Measurements from ENCODE around the gene LAMA3. TPM values are rescaled to one million over a fixed set of nuclear protein-coding genes. Genes with fewer than 3 reads are reported as not detected.

Gene LAMA3
- total and polyA plus RNA-seq, 8 donors = 4.3 to 182 (median 26.6) TPM

DNA sequence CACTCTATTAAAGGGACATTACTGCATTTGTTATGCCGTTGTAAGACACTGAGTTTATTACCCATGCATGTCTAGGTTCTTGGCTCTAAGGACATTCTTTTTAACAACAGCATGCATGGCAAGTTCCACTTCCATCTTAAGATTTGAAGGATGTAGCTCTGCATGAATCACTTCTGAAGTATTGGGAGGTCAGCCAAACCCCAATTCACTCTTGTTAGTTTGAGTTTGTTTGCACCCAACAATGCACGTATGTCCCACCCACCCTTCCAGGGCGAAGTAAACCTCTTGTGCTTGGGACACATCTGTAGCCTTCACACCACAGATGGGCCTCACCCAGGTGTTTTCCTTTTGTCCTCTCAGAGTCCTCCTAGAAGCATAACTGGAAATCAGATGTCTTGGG is 5.6 kb upstream of the LAMA3 start:
- WGBS, 5 donors = 46 to 57% (median 51%) methylated on average over 3 of the region's 3 CpGs
- no peak for TF ChIP-seq POLR2AphosphoS5 (IDR thresholded peaks at IDR 0.05)
- no peak overlapping the region for H3K4me3 ChIP-seq
- no peak overlapping the region for H3K27ac ChIP-seq
- H3K27me3 ChIP-seq = peaks cover 0 to 15% (median 0%) of the 10 kb centered on the region in 3 donors
- intact Hi-C loops (cut with DNase I; ENCODE audit: low total_unique reads) = no loop called here
- peaks cover 1 to 12% (median 6%) of the 10 kb centered on the region in 4 donors for H3K4me1 ChIP-seq
- DNase-seq = no peak
- H3K9me3 ChIP-seq = no peaks in the 10 kb centered on the region
- no peaks in the 10 kb centered on the region for H3K36me3 ChIP-seq

DNA sequence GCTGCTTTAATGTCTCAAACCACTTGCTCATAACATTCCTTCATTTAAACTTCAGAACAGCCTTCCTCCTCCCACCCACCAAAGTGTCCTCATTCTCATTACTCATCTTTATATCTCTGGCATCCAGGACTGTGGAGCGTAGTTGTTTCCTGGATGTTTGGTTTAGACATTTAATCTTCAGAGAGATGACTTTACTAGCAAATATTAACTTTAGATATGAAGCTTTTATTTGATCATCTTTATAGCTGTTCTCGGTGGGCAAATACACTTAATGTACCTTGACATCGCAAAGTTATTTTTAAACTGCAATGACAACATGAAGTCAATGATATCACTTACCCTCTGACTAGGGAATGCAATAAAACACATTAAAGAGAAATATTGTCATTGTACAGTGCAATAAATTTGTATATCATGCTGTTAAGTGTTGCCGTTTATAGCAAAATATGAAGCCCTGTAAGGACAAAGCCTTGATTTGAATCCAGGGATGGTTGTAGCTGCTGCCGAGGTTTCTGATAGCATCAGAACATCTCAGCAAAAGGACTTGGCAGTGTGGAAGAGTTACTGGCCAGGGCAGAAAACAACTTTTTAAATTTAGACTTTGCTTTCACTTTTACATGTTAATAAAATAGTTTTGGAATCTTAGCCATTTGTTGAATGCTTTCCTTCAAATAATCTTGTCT is 4.6 kb upstream of the LAMA3 start:
- Histone ChIP-seq H3K4me3 (no peak overlapping the region), H3K36me3 (no peaks in the 10 kb centered on the region), H3K4me1 (peaks cover 10 to 22% (median 16%) of the 10 kb centered on the region in 4 donors), H3K27ac (no peak overlapping the region), H3K27me3 (peaks cover 0 to 25% (median 5%) of the 10 kb centered on the region in 3 donors), H3K9me3 (no peaks in the 10 kb centered on the region)
- intact Hi-C loops (cut with DNase I; ENCODE audit: low total_unique reads) = no loop called here
- TF ChIP-seq, protein P1, sequence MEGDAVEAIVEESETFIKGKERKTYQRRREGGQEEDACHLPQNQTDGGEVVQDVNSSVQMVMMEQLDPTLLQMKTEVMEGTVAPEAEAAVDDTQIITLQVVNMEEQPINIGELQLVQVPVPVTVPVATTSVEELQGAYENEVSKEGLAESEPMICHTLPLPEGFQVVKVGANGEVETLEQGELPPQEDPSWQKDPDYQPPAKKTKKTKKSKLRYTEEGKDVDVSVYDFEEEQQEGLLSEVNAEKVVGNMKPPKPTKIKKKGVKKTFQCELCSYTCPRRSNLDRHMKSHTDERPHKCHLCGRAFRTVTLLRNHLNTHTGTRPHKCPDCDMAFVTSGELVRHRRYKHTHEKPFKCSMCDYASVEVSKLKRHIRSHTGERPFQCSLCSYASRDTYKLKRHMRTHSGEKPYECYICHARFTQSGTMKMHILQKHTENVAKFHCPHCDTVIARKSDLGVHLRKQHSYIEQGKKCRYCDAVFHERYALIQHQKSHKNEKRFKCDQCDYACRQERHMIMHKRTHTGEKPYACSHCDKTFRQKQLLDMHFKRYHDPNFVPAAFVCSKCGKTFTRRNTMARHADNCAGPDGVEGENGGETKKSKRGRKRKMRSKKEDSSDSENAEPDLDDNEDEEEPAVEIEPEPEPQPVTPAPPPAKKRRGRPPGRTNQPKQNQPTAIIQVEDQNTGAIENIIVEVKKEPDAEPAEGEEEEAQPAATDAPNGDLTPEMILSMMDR (IDR thresholded peaks at IDR 0.05) = no peak
- TF ChIP-seq POLR2AphosphoS5 (IDR thresholded peaks at IDR 0.05) (no peak), EP300 (IDR thresholded peaks at IDR 0.05) (no peak), POLR2A (IDR thresholded peaks at IDR 0.05) (no peak)
- no peak for DNase-seq
- WGBS, 5 donors = 24 to 49% (median 30%) methylated on average over 5 of the region's 5 CpGs

DNA sequence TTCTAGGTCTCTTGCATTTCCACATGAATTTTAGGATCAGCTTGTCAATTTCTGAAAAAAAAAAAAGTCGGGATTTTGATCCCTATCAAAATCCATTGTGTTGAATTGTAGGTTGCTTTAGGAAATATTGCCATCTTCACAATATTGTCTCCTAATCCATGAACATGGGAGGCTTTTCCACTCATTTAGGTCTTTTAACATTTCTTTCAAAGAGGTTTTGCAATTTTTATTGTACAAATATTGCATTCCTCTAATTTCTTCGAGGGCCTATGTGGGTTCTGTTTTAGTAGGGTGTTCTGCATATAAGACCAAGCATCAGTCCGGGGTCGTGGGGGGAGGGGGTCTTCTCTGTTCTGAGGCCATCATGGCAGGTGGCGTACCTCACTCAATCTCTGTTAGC is 725 bp upstream of the LAMA3 start:
- peaks cover 0 to 31% (median 11%) of the 10 kb centered on the region in 3 donors for H3K27me3 ChIP-seq
- no peak for DNase-seq
- intact Hi-C loops (cut with DNase I; ENCODE audit: low total_unique reads) = no loop called here
- H3K9me3 ChIP-seq = no peaks in the 10 kb centered on the region
- 38 to 55% (median 48%) methylated on average over 5 of the region's 5 CpGs for WGBS, 5 donors
- H3K36me3 ChIP-seq = no peaks in the 10 kb centered on the region
- H3K4me3 ChIP-seq = peak overlapping the region; percentile 68 to 79 (median 73)
- peak overlapping the region in 2 of 5 donors; percentile 59 to 81 for H3K27ac ChIP-seq
- peaks cover 16 to 36% (median 26%) of the 10 kb centered on the region in 4 donors for H3K4me1 ChIP-seq
- TF ChIP-seq POLR2AphosphoS5 (IDR thresholded peaks at IDR 0.05) (no peak), POLR2A (IDR thresholded peaks at IDR 0.05) (no peak)
- TF ChIP-seq, protein P1 (IDR thresholded peaks at IDR 0.05) = no peak

DNA sequence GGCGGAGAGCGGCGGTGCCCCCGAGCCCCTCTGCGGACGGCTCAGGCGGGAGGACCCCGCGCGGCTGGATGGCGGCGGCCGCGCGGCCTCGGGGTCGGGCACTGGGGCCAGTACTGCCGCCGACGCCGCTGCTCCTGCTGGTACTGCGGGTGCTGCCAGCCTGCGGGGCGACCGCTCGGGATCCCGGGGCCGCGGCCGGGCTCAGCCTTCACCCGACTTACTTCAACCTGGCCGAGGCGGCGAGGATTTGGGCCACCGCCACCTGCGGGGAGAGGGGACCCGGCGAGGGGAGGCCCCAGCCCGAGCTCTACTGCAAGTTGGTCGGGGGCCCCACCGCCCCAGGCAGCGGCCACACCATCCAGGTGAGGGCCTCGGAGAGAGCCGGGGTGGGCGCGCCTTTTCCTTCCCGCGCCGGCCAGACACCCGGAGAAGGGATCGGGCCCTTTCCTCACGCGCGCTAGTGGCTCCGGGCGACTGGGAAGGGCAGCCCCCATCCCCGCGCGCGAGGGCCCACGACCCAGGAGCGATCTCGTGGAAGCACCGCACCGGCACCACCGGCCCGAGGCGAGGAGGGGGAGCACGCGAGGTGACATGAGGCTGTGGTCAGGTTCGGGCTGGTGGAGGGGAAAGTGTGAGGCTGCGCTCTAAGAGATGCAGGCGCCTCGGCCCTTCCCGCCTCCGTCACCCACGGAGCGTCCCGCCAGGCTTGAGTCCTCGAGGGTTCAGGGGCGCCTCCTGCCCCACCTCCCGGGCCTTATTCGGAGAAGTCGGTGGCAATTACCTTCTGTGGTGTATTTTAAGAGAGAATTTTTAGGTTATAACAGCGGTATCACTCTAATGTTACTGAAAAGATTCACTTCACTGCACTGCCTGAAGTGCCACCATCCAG is 607 bp downstream of the LAMA3 start:
- Histone ChIP-seq H3K36me3 (no peaks in the 10 kb centered on the region), H3K9me3 (no peaks in the 10 kb centered on the region), H3K27me3 (peaks cover 0 to 31% (median 11%) of the 10 kb centered on the region in 3 donors), H3K27ac (peak overlapping the region; percentile 59 to 87 (median 68)), H3K4me1 (peaks cover 16 to 44% (median 28%) of the 10 kb centered on the region in 4 donors), H3K4me3 (peak overlapping the region; percentile 68 to 79 (median 73))
- peak; percentile 29 to 60 for DNase-seq
- intact Hi-C loops (cut with DNase I; ENCODE audit: low total_unique reads) = loop anchor here (10.0 kb wide), 1 partner anchor 65 kb away; no protein-coding TSS in a partner anchor
- WGBS, 5 donors = 2 to 8% (median 2%) methylated on average over 30 to 85 of the region's 85 CpGs
- TF ChIP-seq, protein P1 (IDR thresholded peaks at IDR 0.05) = no peak
- TF ChIP-seq EP300 (IDR thresholded peaks at IDR 0.05) = no peak
- no peak for TF ChIP-seq POLR2AphosphoS5 (IDR thresholded peaks at IDR 0.05)
- no peak for TF ChIP-seq POLR2A (IDR thresholded peaks at IDR 0.05)
